Measurements from ENCODE around the gene RAD51B.
A peak's percentile ranks its signal among the peaks of the same experiment; 100 is the strongest.

RAD51B gene

DNA sequence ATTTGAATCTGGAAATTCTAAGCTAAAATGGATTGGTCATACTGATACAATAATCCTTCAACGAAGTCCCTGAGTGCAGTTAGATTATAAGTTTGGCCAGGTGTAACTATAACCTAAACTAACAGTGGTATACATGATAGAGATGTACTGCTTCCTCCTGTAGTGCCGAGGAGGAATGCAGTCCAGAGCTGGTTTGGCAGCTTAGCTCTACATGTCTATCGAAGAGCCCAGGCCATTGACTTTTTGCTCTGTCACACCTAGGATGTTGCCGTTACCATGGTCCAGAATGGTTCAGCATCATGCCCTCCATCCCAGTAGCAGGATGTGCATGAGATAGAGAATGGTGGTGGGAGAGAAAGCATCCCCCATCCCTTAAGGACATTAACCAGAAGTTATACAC, 655.2 kb downstream of the RAD51B start:
- DNase-seq, result no peak

DNA sequence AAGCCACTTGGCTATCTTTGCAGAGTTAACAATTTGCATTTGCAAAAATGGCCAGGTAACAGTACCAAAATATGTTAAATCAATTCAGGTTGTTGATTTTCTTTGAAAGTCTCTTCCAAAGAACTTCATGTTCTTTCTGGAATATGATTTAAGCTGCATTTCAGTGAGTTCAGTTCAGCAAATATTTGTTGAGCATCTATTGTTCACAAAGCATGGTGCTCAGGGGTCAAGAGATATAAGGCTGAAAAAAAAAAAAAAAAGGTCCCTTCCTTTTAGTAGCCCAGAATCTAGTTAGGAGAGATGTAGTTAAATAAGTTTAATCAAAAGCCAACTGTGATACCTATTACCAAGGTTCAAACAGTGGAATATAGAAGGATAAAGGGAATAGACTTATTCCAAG, 656.2 kb downstream of the RAD51B start:
- no peak for DNase-seq

DNA sequence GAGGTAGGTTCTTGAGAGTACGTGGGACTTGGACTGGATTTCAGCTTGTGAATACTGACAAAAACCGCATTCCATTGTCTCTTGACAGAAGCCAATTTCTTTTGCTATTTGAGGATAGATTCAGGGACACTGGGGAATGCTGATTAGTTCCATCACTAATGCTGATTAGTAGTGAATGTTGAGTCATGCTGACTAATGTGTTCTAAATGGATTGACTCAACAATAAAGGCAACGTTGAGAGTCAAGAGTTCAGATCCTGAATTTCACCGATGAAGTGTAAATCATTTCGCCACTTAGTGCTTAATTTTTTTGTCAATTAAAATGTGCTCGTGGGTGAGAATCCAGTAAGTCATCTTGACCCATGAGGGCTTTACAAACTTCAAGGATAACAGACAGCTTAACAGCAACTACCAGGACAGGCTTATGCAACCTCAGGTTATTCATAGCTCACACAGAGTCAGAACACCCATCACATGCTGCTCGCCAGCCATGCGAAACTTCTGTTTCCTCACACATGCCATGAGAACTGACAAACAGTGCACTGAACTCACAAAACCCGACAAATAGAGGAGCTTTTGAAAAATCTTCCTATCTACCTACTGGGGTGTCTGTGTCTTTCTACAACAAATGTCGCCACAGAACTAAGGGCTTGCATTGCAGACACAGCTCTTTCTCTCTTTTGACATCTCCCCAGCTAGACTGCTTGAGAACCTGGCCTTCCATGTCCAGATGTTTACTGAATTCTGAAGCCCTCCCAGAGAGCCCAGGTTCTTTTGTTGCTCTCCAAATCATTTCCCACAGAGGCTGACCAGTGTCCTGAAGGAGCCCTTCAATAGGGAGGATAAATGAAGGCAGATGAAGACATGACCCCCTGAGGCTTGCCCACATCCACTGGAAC, 656.9 kb downstream of the RAD51B start:
- peak; percentile 84 to 89 (median 89) for DNase-seq

DNA sequence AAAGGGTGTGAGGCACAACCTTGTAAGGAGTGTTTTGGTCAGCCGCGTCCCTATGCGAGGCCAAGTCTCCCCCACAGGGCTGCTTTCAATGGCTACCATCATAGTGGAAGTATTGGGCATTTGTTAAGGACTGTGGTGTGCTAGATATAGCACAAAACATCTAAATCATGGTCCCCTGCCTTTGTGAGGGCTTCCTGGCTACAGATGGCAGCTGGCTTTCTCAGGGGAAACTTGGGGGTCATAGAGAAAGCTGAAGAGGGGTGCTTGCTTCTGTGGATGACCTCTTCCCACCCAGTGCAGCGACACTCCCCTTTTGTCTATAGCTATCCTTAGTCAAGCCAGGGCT, 657.5 kb downstream of the RAD51B start:
- no peak for DNase-seq

DNA sequence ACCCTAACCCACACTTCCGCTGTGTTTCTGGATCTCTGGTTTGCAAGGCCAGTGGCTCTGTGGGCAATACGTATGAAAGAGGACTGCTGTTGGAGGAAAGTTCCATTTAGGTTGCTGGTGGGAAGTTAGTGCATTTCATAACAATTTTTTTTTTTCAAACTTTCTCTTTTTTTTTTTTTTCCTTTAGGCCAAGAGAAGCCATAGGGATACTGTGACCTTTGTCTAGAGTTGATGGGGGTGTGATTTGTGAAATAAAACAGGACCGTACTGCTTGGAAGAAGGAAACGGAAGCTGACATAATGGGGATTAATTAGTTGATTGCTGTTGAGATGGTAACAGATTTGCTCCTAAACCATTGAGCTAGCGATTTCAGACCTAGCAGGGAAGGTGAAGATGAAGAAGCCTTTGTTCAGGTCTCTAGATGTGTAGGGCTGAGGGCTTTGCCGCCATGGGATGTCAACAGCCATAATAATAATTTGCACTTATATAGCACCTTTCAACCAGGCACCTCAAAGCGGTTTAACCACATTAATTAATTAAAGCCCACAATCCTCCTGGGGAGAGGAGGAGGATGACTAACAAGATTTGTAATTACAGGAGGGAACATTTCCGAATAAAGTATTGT, 658.0 kb downstream of the RAD51B start:
- peak; percentile 14 to 35 (median 32) for DNase-seq

DNA sequence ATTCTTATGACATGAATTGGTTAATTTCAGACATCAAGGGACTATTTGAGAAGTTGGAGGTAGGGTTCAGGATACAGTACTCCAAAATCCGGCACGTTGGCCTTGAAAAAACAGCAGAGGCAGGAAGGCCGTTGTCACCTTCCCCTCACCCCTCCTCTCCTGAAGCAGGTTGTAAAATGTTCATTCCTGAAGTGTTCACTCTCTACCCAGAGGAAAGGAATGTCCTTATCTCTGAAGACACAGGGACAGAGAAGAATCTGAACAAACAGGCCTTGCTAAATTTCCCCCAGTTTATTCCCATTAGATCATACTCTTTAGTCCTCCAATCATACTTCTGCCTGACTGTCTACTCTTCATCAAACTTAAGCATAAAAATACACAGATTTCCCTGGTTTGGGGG, 659.7 kb downstream of the RAD51B start:
- peak in 2 of 3 donors; percentile 13 to 25 for DNase-seq

DNA sequence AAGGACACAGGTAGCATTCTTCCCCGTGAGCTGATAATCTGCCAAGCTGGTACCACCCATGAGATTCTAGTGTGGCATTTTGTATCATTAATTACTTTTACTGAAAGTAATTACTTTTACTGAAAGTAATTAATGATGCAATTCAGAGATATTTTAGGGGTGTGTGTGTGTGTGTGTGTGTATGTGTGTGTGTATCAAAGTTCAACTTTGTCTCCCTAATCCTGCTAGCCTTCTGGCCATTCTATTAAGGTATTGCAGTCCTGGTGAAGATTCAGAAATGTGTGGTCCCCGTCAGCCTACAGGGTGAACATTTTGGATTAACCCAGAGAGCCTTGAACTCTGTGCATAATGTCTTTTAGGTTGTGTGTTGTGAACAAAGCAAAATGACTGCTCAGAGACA, 662.4 kb downstream of the RAD51B start:
- DNase-seq, result no peak

DNA sequence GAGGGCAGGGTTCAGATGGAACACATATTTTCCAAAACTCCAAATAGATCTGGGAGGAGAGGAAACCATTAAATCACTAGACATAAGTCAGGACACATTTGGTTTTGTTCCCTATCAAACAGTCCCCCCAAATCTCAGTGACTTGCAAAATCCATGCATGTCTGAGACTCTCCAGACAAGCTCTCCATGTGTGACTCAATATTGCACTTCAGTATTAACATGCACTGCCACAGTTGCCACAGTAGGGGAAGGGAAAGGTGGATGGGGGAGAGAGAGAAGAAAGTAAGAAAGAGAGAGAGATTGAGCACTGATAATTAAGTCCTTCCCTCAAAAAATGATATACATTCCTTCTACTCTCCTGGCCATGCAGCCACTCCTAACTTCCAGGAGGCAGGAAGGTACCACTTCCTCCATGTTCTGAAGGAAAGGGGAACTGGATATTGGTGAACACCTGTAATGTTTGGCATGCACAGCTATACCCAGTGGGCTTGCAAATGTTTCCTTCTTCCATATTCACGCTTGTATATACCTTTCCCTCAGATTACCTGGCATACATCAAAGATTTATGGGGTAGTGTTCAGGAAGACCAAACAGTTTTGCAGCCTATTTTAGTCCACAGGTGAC, 663.3 kb downstream of the RAD51B start:
- no peak for DNase-seq

DNA sequence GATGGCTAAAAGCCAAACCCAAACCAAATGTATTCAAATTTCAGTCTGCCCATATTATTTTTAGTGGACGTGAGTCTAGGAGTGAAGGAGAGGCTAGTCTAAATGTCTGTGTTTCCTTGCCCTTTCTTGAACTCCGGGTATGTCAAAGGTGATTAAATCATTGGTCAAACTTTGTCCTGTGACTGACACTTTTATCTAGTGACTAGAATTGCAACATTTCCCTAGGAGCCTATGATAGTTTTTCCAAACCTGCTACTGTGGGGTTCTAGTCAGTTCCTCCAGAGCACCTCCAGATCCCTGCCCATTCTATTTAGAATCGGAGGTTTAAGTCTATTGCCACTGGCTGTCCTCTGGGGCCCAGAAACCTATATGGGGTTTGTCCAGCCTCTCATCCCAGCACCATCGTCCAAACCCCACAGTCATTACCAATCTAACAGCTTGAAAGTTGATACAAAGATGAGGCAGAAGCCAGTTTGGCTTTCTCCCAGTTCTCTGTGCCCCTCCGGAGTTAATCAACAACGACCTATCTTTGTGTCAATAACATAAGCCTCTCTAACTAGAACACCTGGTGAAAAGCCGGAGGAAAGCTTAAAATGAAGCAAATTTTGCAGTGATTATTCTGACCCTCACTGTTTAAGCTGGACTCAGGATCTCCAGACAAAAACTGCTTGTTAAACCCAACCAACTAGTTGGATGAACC, 666.6 kb downstream of the RAD51B start:
- DNase-seq, result no peak

DNA sequence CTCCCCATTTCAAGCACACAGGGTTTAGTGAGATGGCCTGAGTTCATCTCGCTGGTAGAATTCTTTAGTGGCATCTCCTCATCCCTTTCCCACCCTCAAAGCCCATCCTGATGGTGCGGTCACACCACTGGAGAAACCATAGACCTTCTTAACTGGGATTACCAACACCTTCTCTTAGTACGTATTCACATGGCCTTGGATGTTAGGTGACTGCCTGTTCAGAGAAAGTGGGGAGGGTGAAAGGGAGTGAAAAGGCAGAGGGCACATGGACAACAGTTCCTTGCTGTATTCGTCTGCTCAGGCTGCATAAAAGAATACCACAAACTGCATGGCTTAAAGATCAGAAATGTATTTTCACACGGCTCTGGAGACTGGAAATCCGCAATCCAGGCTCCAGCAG, 667.2 kb downstream of the RAD51B start:
- no peak for DNase-seq

DNA sequence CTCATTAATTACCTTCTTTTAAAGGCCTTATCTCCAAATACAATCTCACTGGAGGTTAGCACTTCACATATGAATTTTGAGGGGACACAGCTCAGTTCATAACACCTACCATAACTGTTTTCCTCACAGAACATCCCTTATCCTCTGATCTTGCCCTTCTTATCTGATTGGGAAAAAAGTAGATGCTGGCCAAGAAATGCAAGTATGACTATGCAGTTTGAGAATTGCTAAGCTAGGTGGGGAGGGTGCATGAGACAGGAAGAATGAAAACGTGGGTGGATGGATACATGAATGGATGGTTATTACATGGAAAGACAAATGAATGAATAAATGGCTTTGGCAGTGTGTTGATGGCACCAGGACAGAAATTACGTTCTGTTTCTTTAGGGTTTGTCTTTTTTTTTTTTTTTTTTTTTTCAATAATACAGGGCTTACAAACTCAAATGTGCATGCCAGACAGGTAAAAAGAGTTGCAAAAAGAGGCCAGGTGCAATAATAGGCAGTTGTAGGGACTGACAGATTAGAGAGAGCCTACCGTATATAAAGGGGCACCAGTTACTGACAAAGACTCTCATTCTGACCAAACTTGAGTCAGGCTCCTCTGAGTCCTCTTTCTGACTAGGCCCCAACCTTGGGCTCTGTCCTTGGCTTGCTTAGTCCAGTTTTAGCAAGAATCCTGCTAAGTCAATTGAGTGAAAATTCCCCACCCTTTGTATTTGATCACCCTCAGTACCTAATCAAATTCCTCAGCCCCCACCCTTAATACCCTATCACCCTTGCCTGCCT, 668.4 kb downstream of the RAD51B start:
- DNase-seq, result no peak

DNA sequence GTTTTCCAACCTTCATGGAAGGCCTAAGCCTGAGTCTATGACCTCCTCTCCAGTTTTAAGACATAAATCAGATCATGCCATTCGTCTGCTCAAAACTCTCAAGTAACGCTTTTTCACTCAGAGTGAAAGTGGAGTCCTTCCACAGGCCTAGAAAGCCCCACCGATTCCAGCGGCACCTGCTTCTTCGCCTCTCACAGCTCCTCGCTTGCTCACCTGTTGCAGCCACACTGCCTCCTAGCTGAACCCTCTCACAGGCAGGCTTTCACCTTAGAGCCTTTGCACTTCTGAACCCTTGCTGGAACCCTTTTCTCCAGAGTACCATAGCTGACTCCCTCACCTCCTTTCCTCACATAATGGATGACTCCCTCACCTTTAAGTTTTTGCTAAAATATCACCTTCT, 672.2 kb downstream of the RAD51B start:
- DNase-seq, result no peak

DNA sequence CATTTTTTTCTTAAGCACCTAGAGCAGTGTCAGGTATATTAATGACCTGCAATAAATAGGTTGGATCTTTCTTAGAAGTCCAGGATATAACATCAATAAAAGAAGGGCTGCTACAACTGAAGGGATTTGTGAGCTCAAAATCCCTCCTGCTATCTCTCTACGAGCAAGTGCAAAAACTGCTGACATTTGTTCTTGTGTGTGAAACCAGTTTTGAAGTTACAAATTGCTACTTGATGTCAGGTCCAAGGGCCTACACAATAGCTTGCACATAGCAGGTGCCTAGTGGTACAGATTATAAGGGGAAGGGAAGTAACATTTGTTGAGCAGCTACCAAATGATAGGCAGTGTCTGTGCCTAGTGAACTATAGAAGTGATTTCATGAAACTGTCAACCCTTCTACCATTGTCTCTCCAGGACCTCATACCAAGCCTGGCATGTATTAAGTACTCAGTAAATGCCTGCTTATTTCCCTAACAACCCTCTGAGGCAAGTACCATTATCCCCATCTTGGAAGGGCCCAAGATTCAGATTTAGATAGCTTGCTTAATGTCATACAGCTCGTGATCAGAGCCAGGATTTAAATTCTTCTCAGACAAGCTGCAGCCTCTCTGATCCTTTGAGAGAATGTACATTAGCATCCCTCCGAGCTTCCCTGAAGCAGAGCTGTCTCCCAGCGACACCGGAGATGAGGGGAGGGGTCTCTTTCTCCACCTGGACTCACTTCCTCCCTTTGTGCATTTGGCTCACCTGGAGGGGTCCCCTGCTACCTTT, 673.0 kb downstream of the RAD51B start:
- no peak for DNase-seq

DNA sequence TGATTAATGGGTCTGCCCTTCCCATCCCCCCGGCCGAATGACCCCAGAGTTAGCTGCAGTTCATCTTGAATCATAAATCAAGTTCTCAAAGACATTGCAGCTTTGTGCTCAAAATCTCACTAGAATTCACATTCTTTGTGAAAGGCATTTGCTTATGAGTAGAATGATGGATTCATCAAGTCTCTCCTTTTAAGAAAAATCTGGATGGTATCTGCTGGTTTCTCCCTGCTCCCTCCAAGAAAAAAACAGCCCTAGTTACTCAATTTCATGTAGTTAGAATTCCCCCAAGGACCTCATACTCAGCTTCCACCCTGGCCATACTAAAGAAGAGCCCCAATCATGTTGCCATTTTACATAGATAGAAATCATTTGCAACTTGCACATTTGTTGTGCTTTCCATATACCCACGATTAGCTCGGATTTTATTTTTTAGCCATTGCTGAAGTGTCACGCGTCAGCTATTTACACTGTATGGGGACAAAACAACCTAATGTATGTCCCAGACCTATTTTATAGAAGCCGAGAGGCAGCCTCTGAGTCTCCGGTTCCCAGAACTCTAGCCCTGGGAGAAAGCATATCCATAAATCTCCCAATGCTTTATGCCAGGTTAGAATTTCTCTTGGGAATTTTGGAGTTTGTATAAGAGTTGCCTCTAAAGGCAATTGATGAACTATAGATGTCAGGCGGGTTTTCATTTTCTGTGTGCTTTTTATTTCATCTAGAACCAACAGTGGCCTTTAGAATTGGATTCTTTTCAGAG, 673.8 kb downstream of the RAD51B start:
- no peak for DNase-seq

DNA sequence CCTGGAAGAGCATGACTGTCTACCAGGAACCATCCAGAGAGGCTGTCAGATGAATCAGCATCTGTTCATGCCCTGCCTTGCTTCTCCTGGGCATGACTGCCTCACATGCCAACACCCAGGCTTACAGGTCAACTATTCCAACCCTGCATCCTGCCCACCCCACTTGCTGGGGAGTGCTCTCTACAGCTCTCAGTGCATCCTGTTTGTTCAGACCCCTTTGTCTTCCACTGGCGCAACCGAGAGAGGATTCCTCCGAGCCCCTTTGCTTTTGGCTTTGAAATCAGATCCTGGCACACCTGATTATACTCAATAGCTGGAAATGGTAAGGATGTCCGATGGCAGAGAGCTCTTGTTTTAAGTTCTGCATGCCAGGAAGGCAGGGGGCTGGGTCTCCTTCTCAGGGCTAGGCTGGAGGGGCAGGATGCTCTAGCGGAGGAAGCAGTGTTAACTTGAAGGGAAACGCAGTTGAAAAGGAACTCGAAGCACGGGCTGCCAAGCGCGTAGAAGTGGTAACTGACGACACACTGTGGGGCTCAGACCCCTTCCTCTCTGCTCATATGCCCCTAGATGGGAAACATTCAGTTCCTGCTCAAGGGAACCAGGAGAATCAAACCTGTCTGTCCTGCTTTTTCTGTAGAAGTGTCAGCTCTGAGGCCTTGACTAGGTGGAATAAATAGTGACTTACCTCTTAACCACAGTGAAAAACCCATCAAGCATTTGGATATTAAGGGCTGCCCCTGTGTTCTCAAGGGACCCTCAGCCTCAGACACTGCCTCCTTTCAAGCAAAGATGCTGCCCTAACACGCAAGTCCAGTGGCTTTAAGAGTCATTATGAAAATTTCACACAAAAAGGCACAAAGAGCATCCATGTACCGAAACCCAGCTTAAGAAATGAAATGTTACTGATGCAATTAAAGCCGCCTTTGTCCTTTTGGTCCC, 675.8 kb downstream of the RAD51B start:
- no peak for DNase-seq

DNA sequence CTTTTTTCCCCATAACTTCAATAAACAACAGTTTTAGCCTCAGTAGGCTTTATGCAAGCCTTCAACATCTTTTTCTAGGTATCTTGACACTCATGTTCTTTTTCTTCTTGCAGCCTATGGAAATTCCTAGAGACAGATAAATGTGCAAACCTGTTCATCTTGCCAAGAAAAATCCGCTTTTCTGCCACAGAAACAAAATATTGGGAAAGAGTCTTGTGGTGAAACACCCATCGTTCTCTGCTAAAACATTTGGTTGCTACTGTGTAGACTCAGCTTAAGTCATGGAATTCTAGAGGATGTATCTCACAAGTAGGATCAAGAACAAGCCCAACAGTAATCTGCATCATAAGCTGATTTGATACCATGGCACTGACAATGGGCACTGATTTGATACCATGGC, 677.4 kb downstream of the RAD51B start:
- no peak for DNase-seq

DNA sequence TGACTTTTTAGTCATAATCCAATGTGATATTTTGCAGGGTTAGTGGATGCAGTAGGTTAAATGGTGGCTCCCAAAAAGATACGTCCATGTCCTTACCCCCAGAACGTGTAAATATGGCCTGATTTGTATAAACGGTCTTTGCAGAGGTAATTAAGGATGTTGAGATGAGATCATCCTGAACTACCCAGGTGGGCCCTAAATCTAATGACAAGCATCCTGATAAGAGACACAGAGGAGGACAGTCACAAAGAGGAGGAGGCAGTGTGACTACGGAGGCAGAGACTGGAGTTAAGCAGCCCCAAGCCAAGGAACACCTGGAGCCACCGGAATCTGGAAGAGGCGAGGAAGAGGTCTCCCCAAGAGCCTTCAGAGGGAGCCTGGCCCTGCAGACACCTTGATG, 679.9 kb downstream of the RAD51B start:
- no peak for DNase-seq

DNA sequence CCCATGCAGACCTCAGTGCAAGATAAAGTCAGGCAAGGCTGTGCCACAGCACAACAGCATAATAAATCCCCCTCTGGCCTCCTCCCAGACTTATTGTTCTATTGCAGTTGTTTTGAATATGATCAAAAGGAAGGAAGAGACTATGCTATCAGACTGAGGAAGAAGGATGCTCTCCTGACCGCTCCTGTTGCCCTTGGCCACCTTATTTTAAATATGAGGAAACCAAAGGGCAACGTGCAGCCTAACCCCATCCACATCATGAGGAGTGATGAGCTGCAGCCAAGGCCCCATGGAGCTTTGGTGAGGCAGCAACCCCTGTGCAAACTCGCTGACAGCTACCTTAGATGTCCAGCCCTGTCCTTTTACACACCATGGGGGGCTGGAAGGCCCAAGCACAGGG, 681.6 kb downstream of the RAD51B start:
- DNase-seq, result no peak

DNA sequence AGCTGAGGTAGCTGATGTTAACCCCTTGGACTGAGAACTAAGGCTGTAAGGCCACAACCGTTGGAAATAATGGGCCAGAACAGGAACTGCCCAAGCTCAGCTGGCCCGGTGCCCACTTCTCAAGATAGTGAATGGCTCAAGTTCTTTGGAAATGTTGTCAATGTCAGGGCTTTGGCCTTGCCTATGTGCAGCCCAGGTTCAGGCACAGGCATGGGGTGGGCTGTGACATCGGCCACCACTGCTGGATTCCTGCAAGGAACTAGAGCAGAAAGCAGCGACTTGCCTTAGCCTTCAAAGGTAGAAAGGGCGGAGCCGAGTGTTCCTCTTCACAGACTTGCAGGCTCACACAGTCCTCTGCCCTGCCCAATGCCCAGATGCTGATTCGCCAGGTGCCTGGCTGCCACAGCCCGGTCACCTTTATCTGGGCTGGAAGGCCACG, 682.1 kb downstream of the RAD51B start:
- DNase-seq, result peak in 2 of 3 donors; percentile 38 to 55

DNA sequence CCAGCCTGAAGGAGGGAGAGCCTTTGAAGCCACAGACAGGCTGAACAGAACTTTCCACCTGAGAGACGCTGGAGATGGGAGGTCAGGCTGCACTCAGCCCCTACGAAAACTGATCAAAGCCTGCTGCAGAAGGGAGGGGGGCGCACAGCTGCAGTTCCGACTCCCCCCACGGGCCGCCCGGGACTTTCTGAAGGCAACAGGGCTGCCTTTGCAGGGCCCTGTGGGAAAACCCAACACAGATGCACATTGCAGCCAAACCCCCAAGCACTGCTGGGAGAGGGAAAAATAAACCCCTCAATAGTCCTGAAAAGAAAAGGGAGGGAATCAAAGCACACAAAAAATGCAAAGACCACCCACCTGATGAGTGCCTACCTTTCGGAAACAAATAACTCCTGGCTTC, 682.7 kb downstream of the RAD51B start:
- DNase-seq, result no peak

Measured in suppressor macrophage treated with lipopolysaccharide for 1 hour (primary cell).